Measurements from ENCODE around the gene RHOBTB3. TPM values are rescaled to one million over a fixed set of nuclear protein-coding genes. Genes with fewer than 3 reads are reported as not detected.

The RHOBTB3 gene
- total and polyA plus RNA-seq, 2 donors (not counting 3 experiments of a cell fraction or from before 2014, with no cell fraction given): 44.1 to 52.1 TPM

GRCh38 chr5:95803271-95804148 lies 72.4 kb downstream of the RHOBTB3 start:
- Histone ChIP-seq H3K9ac (replicated peaks; ENCODE audit: extremely low read depth, insufficient read depth, low read length) (no peak overlapping the region), H2AFZ (ENCODE audit: low read depth, low read length) (no peak overlapping the region), H3K27me3 (ENCODE audit: control insufficient read depth in 2 of 2, insufficient read depth in 2 of 2, low read length in 2 of 2) (no peaks in the 10 kb centered on the region), H3K79me2 (ENCODE audit: control insufficient read depth, insufficient read depth, low read length) (no peaks in the 10 kb centered on the region), H3K36me3 (ENCODE audit: control insufficient read depth in 2 of 2, extremely low read depth in 1 of 2, insufficient read depth in 2 of 2, low read length in 2 of 2) (no peaks in the 10 kb centered on the region), H4K20me1 (replicated peaks; ENCODE audit: control insufficient read depth, extremely low read depth, insufficient read depth, low read length) (no peaks in the 10 kb centered on the region), H3K4me2 (ENCODE audit: insufficient read depth, low read length) (no peak overlapping the region), H3K4me3 (replicated peaks in 1 of 3; ENCODE audit: insufficient read depth in 1 of 3, low read depth in 1 of 3, low read length in 3 of 3) (no peak overlapping the region), H3K4me1 (ENCODE audit: control insufficient read depth, extremely low read depth, insufficient read depth, low read length) (no peaks in the 10 kb centered on the region), H3K27ac (ENCODE audit: insufficient read depth, low read depth, low read length) (no peak overlapping the region), H3K9me3 (replicated peaks; ENCODE audit: control insufficient read depth, insufficient read depth, low read length) (no peaks in the 10 kb centered on the region), H3K9me1 (replicated peaks; ENCODE audit: control insufficient read depth, extremely low read depth, insufficient read depth, low read length) (no peaks in the 10 kb centered on the region)
- DNase-seq (ENCODE audit: low read depth, low spot score) (no peak), FAIRE-seq (no peak)
- dilution Hi-C loops (cut with MboI; ENCODE audit: extremely low pct_ligation_motif_present, low sequenced_read_pairs): no loop called here
- intact Hi-C loops (cut with micrococcal nuclease): no loop called here
- BruUV-seq (replicated peaks): no TSS peak
- ChIA-PET CTCF (interaction anchor here (1.4 kb wide), 1 partner anchor 22 kb away, joined by 3 read pairs; no protein-coding TSS in a partner anchor), POLR2A (no interaction called here)
- no peak for TF ChIP-seq POLR2AphosphoS5 (IDR thresholded peaks at IDR 0.05; ENCODE audit: insufficient read depth, low read depth, low read length)
- no peak for TF ChIP-seq FOS (IDR thresholded peaks at IDR 0.05; ENCODE audit: borderline replicate concordance, insufficient read depth, low read length)
- TF ChIP-seq CTCF (IDR thresholded peaks at IDR 0.05; ENCODE audit: extremely low read depth in 1 of 2, insufficient read depth in 1 of 2, low read depth in 1 of 2, low read length in 2 of 2): no peak
- TF ChIP-seq POLR2A (IDR thresholded peaks at IDR 0.05; ENCODE audit: low read depth, low read length): no peak
- no peak for TF ChIP-seq JUN (IDR thresholded peaks at IDR 0.05; ENCODE audit: borderline replicate concordance, insufficient read depth, insufficient read length, low read depth)
- TF ChIP-seq GATA2 (IDR thresholded peaks at IDR 0.05; ENCODE audit: insufficient read depth, insufficient read length, low read depth, low read length): no peak
- TF ChIP-seq MYC (IDR thresholded peaks at IDR 0.05; ENCODE audit: low read depth, low read length): no peak
- TF ChIP-seq EZH2 (IDR thresholded peaks at IDR 0.05; ENCODE audit: borderline replicate concordance, low read depth, low read length, severe bottlenecking): no peak
- TF ChIP-seq MAX (IDR thresholded peaks at IDR 0.05; ENCODE audit: insufficient read depth, insufficient read length): no peak

Measured in endothelial cell of umbilical vein (primary cell).